A549 treated with DMSO at 1 μM for 4 hours (cell line): ENCODE measurements around the gene SCAPER. TPM values are rescaled to one million over a fixed set of nuclear protein-coding genes. Genes with fewer than 3 reads are reported as not detected.

Experiments used
- total RNA-seq: library from RNA; stranded (reverse); fragments of 200-300 nt; extraction: Qiagen RNA extraction; gene quantifications from 5 replicates; pipeline ENCODE4 v1.2.3, GENCODE V29; 2022; ENCODE audit warnings: low read depth

Gene SCAPER
- total RNA-seq: 2.7 to 4.3 TPM (median 3.2 TPM) in 5 replicates

GRCh38 chr15:76905013-76905839, at the start of gene SCAPER:
Gene SCAPER, minus strand, starts transcription at chr15:76905340. Its CDS starts 21,523 bp downstream, at chr15:76883817.

GRCh38 chr15:76931397-76932134, 26.4 kb upstream of the SCAPER start, which contains the start of gene RCN2:
Gene RCN2, plus strand, starts transcription at chr15:76931749. Its CDS starts 93 bp downstream, at chr15:76931842.

GRCh38 chr15:76336254-76337058, 568.7 kb downstream of the SCAPER start, which contains the start of gene ISL2:
Gene ISL2, plus strand, starts transcription at chr15:76336773. Its CDS starts 111 bp downstream, at chr15:76336884.

GRCh38 chr15:76311100-76311953, 593.8 kb downstream of the SCAPER start, which contains the start of gene ETFA:
Gene ETFA, minus strand, starts transcription at chr15:76311469. Its CDS starts 81 bp downstream, at chr15:76311388.

Other genes with a start within 250 kb of the SCAPER start
- 54.2 to 81.3 TPM (median 64.4 TPM) in 5 replicates for gene RCN2, start 26.4 kb upstream of the SCAPER start, total RNA-seq
- not detected in 5 replicates for gene PSTPIP1, start 89.8 kb upstream of the SCAPER start, total RNA-seq
- 357 to 499 TPM (median 457 TPM) in 5 replicates for gene TSPAN3, start 165.8 kb upstream of the SCAPER start, total RNA-seq